Stimulated activated CD8-positive, alpha-beta memory T cell treated with anti-CD3 and anti-CD28 coated beads, Interleukin-15, amount 100 ng/mL, for 24 hours (primary cell): ENCODE results near the gene AFAP1L2.

Experiments used
- DNase-seq: peaks from one replicate; pipeline ENCODE4 v3.0.0-alpha.2; 2020; ENCODE audit warnings: low read depth

AFAP1L2 gene

DNA sequence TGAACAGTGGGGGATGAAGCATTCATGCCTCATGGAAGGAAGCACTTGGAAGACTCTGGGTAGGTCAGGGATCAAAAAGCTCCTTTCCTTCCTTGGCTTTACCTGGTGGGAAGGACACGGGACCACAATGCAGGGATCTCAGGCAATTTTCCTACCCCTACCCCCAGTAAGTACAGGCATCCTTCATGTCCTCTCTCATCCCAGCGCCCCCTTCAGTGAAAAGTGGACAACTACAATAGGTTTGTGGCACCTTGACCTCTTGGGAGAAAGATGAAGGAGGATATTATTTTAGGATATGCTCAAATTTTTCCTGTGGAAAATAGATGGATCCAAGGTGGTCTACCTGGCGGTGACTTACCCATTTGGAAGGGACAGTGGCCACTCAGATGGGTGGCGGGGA is 16.5 kb downstream of the AFAP1L2 start:
- no peak for DNase-seq

DNA sequence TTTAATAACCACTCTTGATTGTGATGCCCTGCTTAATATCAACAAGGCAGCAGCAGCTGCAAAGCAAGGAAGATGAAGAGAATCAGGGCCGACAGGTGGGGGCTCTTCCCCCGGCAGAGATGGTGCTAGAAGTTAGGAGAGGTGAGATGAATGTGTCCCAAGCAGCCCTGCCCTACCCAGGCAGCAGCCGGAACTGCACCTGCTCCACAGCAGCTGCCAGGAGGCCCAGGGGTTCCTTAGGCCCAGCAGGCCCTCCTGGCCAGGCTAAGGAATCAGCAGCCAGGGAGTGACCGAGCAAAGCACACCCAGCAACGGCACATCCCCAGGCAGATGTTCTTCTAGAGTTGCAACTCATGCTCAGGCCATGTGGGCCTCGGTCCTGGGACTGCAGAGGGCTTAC is 17.9 kb downstream of the AFAP1L2 start:
- no peak for DNase-seq

DNA sequence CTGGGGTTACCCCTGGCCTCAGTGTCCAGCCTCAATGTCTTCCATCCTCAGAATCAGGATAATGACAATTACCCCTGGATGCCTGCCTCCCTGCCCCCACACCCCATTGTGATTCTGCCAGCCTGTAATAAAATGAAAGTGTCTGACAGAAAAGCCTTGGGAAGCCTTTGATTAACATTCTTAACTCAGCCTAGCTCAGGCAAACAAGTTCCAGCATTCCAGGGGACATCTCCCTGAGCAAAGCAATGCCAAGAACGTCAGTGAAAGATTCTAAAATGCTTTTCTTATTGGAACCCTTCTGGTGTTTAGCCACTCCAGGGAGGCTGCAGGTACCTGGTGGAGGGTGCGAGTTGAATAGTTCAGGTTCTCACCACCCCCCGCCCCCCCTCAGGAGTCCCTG is 18.7 kb downstream of the AFAP1L2 start:
- DNase-seq = no peak

DNA sequence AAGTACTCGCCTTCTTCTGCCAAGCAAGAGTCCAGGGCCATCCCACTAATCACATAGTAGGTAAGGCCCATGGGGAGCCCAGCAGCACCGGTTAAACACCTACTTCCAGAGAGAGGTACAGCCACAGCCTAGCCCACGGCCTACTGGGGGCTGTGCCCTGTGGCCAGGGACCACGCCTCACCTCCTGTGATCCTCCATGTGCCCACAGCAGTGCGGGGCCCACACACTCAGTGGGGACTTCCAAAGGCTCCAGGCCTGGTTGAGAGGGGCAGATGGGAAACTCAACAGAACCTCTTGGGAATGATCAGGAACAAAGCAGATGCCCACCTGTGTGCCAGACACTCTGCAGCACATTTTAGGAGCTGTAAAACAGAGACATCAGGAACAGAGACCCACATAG is 19.7 kb downstream of the AFAP1L2 start:
- DNase-seq = no peak

DNA sequence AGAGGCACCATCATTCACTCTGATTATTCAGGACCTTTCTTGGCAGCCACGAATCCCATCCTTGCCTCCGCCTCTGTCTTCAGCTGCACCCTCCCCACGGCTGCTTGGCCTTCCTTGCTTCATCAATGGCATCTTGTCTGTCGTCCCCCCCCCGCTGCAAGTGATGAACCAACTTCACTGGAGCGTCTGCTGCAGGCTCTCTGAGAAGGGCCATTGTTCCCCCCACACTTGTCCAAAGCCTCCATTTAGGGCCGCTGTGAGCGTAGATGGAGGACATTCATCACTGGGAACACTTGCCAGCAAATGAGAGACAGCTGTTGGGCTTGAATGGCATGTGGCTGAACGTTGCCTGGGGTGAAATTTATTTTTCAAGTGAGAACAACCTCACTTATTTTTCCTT is 20.1 kb downstream of the AFAP1L2 start:
- no peak for DNase-seq

DNA sequence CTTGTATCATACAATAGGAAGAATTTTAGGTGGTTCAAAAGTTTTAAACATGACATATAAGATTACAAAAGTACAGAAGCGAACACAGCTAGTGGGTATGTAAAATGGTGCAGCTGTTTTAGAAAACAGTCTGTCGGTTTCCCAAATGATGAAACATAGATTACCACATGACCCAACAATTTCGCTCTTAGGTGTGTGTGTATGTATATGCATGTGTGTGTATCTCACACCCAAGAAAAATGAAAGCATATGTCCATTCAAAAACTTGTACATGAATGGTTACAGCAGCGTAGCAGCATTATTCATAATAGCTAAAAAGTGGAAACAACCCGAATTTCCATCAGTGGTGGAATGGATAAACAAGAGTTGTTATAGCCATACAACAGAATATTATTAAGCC is 23.5 kb downstream of the AFAP1L2 start:
- DNase-seq = no peak

DNA sequence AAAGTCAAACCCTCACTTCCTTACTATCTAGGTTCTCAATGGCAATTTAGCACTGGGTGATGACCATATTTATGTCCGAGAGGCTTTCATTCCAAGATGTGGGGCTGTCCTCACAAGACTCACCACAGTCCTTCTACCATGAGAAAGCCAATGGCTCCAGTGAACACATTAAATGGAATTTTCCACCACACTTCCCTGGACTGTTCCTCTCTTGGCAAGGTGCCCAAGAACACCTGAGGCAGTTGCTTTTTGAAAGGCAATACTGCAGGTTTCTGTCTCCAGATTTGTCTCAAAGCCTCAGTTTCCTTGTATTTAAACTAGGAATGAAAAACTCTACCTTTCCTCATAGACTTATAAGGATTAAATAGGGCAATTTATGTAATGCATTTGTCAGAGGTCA is 24.2 kb downstream of the AFAP1L2 start:
- no peak for DNase-seq

DNA sequence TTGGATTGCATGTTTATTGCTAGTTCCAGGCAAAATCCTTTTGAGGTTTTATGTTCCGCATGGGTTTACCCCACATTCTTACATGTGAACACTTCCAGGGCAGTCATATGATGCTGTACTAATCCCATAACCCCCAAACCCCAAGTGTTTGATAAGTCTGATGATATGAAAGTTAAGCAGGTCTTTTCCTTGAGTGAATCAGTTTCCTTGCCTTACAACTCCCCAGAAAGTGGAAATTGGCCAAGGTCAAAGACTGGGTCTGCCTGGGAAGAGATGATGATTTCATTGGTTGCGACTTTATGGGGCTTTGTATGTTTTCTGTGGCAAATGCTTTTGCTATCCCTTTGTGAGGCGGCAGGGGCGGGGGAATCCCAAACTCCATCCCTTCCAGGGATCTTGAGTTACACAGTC is 24.7 kb downstream of the AFAP1L2 start:
- no peak for DNase-seq

DNA sequence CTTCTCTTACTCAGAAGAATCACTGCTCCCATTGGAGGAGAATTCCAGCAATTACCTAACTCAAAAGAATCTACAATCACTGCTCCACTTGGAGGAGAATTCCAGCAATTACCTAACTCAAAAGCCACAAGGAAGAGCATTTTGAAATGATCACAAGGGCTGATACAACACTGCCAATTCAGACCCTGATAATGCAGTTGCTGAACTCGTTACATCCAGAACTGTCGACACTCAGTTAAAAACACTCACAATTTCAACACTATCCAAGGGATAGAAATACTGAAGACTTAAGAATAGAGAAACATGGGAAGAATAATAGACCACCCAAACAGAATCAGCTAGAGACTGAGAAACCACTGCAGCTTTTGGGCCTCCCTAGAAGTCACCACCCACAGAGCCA is 27.8 kb downstream of the AFAP1L2 start:
- DNase-seq = no peak

DNA sequence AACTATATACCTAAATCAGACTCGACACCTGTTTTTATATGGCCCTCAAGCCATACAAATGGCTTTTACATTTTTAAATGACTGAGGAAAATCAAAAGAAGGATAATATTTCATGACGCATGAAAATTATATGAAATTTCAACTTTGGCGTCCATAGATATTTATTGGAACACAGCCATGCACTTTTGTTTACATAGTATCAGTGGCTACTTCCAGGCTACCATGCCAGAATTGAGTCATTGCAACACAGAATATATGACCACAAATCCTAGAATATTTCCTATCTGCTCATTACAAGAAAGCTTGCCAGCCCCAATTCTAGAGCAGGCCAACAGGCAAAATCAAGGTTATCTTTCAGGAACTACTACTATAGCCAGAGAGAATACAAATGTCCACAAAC is 29.3 kb downstream of the AFAP1L2 start:
- DNase-seq = no peak

DNA sequence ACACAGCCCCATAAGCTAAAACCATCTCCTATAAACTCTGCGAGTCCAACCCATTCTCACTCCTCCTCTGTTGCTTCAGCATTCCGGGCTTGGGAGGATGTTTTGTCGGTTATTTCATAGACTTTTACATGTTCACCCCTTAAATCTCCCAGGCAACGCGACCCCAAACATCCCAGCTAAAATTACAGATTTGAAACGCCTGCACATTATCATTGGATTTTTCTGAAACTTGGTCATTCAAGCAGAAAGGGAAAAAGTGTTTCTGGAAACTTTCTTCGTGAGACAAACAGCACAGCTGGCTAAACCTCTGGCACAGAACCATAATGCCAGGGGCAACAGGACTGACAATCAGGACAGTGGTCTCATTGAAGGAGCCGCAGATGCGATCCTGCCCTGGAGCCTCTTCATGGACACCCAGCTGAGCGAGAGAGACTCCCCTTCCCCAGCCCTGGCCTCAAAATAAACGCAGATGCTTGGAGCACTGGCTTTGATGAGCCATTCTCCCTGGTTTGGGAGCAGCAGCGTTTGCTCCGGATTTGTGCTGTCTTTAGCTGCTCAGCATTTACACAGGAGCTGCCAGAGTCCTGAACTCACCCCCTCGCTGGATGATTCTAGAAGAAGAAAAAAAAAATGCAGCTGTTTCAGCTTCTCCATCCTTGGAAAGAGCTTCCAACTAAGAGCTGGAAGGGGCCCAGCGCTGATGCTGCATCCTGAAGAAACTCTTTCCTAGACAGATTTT is 30.1 kb downstream of the AFAP1L2 start:
- no peak for DNase-seq

DNA sequence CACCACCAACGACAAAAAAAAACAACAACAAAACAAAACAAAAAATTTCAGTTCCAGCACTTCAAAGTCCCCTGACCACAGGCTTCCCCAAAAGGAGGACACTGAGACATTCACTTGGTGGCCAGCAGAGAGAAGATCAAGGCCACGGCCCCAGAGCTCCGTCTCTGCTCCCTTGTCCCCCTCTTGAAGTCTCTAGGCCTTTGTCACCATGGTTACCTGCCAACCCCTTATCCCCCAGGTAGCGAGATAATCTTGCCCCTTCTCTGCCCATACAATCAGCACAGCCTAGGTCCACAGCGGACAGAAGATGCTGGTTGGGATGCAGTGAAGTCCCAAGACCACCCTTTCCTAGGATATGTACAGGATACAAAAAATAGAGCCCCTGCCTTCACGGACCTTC is 30.7 kb downstream of the AFAP1L2 start:
- no peak for DNase-seq

DNA sequence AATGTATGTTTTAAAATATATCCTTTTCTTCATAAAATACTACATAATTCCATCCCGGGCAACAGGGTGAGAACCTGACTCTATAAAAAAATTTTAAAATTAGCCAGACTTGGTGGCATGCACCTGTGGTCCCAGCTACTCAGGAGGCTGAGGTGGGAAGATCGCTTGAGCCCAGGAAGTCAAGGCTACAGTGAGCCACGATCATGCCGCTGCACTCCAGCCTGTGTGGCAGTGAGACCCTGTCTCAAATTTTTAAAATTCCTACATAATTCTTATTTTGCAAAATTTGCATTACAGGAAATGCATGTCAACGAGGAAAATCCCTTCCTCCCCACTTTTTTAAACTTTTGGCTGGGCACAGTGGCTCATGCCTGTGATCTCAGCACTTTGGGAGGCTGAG is 31.3 kb downstream of the AFAP1L2 start:
- no peak for DNase-seq

DNA sequence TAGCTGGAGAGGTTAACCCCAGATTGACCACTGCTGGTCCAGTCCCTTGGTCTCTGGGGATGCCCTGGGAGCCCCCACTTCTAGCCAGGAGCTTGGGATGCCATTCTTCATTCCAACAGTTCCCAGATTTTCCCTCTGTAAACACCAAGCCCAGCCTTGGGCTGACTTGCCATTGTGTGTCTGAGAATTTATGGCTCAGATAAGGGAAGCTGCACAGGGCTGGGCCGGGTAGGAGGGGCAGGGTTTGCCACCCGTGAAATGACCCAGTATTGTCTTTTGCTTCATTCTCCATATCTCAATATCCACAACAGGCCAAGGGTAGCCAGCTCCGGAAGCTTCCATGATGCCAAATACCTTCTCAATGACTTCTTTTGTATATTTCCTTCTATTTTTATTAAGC is 32.1 kb downstream of the AFAP1L2 start:
- DNase-seq = no peak

DNA sequence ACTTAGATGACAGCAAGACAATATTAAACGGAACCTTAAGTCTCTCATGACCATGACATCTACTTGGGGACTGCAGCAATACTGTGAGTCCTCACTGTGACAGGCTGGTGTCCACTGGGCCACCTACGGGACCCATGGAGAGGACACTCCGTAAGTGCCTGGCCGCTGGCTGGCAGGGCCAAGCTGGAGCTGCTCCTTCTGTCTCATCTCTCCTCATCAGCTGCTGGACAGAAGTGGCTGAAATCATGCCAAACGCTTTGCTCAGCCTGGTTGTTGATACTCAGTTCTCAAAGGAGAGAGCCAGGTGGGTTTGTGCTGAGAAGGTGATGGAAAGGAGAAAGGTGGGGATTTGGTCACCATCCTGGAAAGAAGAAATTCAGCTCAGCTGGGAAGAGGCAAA is 33.3 kb downstream of the AFAP1L2 start:
- DNase-seq = no peak

DNA sequence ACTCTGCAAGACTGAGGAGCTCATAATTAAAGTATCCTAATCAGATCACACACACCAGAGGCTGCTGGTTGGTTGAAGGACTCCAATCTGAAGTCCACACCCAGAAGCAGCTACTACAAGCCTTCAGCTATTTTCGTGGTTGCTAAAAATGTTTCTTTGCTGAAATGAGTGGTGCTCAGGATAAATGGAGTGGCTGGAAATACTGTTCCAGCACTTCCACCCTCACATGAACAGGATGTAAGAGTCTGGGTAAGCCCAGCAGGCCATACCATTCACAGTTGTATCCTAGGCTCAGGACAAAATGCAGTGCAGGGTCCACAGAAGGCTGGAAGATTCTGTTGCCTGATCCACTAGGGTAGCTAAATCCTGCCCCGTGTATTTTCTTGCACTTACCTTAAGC is 34.1 kb downstream of the AFAP1L2 start:
- no peak for DNase-seq

DNA sequence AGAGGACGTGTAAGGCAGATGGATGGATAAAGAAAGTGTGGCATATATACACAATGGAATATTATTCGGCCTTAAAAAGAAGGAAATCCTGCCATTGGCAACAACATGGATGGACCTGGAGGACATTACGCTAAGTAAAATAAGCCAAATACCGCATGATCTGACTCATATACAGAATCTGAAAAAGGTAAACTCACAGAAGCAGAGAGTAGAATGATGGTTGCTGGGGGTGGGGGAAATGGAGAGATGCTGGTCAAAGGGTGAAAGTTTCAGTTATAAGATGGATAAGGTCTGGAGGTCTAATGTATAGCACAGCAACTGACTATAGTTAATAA is 36.3 kb downstream of the AFAP1L2 start:
- DNase-seq = no peak

DNA sequence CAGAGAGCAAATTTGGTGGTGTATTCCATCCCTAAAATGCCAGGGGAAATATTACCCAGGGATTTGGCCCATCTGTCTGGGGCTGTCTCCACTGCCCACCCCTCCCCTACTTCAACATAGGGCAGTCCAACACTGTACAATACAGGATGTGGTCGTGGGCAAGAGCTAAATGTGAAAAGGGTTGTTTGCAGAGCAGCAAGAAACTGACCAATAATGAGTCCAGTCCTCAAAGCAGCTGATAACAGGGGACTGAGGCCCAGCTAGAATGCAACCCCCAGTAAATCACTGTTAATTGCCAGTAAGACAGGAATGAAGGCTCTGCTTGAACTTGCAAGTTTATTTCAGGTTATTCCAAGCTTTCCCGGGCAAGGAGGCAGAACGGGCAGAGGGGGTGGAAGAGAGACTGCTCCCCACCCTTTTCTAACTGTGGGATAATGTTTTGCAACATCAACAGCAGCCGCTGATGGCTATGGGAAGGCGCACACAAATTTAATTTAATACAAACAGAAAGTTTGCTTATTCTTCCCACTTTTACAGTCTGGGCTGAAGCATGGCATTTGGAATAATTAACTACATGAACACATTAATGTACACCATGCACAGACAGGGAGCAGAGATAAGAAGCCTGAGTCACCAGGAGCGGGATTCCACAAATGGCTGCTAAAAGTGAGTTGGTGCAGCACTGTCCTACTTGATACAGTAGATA is 36.8 kb downstream of the AFAP1L2 start:
- DNase-seq = no peak

DNA sequence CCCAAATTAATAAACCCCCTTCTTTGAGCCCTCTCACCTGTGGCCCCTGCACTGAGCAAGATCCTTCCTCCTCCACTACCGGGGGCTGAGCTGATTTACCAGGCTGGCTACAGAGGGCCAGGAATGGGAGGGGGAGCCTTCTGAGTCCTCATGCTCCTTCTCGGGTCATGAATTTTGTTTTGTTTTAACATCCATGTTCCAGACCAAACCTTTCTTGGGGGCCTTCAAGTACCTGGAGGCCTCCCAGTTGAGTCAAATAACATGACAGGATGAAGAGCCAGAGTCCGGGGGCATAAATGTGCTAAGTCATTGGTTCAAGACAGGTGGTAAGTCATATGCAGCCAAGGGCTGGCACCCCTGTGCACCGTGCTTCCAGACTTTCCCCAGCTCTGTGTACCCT is 39.6 kb downstream of the AFAP1L2 start:
- DNase-seq = no peak

DNA sequence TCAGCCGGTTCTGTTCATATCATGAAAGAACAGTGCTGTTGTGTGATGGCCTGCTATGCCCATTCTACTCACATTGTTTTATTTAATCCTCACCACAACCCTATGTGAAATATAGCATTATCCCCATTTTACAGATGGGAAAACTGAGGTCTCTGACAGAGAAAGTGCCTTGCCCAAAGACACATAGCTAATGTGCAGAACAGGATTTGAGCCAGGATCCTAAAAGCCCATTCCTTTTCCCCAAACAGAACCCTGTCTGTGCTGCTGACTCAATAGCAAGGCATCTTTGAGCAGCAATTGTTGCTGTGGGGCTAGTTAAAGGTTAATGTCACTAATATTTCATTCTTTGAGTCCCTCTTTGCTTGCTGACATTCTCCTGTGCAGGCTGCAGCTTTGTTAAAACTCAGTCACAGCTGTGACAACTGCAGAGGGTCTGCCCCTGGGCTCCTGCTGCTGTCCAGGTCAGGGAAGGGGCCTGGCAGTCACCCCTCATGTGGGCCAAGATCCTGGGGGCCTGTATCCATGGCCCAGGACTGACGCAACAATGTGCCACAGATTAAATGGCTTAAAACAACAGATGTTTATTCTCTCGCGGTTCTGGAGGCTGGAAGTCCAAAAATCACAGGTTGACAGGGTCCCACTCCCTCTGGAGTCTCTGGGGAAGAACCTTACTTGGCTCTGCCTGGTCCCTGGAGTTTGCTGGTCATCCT is 40.4 kb downstream of the AFAP1L2 start:
- DNase-seq = no peak

DNA sequence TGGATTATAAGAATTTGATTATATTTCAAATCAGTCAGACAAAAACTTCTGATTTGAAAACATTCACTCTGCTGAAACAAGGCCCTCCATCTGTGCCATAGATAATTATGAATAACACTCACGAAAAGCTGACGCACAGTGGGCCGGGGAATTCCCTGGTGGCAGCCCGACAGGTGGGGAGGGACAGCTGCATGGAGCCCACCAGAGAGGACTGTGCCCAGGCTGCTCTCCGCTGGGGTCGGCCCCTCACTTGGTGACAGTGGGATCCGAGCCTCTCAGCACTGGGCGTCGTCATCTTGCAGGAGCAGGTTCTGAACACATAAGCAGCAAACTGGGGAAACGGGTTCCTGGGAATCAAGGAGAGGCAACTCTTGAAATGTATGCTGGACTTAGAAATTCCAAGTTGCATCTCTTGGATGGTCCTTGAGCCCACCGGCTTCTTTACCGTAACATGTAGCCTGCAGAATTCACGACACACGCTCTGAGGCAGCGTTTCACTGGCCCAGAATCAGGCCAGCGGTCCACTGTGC is 41.4 kb downstream of the AFAP1L2 start:
- DNase-seq = no peak

DNA sequence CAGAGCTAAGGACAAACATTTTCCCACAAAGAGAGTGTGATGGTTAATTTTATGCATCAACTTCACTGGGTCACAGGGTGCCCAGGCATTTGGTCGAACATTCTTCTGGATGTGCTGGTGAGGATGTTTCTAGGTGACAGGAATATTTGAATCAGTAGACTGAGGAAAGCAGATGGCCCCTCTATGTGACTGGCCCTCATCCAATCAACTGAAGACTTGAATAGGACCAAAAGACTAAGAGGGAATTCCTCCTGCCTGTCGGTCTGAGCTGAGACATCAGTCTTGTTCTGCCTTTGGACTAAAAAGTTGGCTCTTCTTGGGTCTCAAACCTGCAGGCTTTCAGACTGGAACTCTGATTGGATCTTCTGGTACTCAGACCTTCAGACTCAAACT is 44.4 kb downstream of the AFAP1L2 start:
- no peak for DNase-seq
